Measurements from ENCODE around the gene EPHA1. TPM values are rescaled to one million over a fixed set of nuclear protein-coding genes. Genes with fewer than 3 reads are reported as not detected.

The EPHA1 gene
- total RNA-seq, 6 donors from 2014 or later = 5.3 to 18.9 (median 13.0) TPM

DNA sequence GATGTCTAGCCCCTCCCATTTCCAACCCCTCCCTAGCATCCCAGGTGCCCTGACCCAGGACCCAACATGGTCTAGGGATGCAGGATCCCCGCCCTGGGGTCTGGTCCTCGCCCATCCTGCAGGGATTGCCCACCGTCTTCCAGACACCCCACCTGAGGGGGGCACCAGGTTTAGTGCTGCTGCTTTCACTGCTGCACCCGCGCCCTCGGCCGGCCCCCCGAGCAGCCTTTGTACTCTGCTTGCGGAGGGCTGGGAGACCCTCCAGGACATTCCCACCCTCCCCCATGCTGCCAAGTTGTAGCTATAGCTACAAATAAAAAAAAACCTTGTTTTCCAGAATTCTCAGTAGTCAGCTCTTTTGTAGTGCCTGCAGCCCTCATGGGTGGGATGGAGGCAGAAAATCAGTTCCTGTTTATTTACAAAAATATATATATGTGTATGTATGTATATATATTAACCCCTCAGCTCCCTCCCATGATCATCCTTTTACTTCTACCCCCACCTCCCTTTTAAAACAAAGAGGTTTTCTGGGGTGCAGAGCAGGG lies 17.8 kb downstream of the EPHA1 start:
- Histone ChIP-seq H3K4me1 (peaks cover 58 to 96% (median 71%) of the 10 kb centered on the region in 4 donors), H3K27me3 (no peaks in the 10 kb centered on the region), H3K27ac (peak overlapping the region; percentile 12 to 81 (median 68)), H3K4me3 (no peak overlapping the region), H3K9me3 (no peaks in the 10 kb centered on the region), H3K36me3 (peaks cover 25 to 67% (median 52%) of the 10 kb centered on the region in 4 donors)
- DNase-seq (no peak), ATAC-seq (ENCODE audit: low FRiP score in 2 of 2) (no peak)
- TF ChIP-seq, protein P1, sequence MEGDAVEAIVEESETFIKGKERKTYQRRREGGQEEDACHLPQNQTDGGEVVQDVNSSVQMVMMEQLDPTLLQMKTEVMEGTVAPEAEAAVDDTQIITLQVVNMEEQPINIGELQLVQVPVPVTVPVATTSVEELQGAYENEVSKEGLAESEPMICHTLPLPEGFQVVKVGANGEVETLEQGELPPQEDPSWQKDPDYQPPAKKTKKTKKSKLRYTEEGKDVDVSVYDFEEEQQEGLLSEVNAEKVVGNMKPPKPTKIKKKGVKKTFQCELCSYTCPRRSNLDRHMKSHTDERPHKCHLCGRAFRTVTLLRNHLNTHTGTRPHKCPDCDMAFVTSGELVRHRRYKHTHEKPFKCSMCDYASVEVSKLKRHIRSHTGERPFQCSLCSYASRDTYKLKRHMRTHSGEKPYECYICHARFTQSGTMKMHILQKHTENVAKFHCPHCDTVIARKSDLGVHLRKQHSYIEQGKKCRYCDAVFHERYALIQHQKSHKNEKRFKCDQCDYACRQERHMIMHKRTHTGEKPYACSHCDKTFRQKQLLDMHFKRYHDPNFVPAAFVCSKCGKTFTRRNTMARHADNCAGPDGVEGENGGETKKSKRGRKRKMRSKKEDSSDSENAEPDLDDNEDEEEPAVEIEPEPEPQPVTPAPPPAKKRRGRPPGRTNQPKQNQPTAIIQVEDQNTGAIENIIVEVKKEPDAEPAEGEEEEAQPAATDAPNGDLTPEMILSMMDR (IDR thresholded peaks at IDR 0.05) = no peak
- TF ChIP-seq POLR2AphosphoS5 (IDR thresholded peaks at IDR 0.05) (no peak), POLR2A (IDR thresholded peaks at IDR 0.05) (no peak)
- WGBS, 2 donors = 71 to 89% methylated on average over 9 of the region's 9 CpGs

DNA sequence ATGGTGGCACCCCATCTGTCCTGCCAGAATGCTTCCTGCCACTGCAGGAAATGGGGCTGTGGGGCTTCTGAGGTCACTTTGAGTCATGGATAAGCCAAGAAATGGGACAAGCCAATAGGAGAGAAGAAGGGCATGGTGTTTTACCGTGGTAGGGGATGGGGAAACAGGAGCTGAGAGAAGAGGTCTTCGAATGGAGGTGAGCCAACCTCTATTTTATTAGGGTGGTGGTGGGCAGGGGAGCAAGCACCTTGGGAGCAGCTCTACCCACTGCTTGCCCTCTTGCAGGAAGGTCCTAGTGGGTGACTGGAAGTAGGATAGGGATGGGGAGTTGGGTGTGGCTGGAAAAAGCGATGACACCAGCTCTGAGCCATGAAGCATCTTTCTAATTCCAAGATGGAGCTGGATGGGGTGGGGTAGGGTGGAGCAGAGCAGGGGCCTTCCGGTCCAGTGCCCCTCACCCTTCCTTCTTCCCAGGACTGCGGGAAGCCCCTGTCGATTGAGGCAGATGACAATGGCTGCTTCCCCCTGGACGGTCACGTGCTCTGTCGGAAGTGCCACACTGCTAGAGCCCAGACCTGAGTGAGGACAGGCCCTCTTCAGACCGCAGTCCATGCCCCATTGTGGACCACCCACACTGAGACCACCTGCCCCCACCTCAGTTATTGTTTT lies 18.4 kb downstream of the EPHA1 start:
- DNase-seq (no peak), ATAC-seq (ENCODE audit: low FRiP score in 2 of 2) (no peak)
- Histone ChIP-seq H3K27ac (peak overlapping the region; percentile 7 to 74 (median 38)), H3K4me1 (peaks cover 53 to 96% (median 70%) of the 10 kb centered on the region in 4 donors), H3K36me3 (peaks cover 25 to 67% (median 52%) of the 10 kb centered on the region in 4 donors), H3K4me3 (no peak overlapping the region), H3K27me3 (no peaks in the 10 kb centered on the region), H3K9me3 (no peaks in the 10 kb centered on the region)
- no peak for TF ChIP-seq POLR2A (IDR thresholded peaks at IDR 0.05)
- TF ChIP-seq POLR2AphosphoS5 (IDR thresholded peaks at IDR 0.05) = no peak
- no peak for TF ChIP-seq EP300 (IDR thresholded peaks at IDR 0.05)
- TF ChIP-seq, protein P1 (IDR thresholded peaks at IDR 0.05) = no peak
- 87 to 93% methylated on average over 10 of the region's 10 CpGs for WGBS, 2 donors

DNA sequence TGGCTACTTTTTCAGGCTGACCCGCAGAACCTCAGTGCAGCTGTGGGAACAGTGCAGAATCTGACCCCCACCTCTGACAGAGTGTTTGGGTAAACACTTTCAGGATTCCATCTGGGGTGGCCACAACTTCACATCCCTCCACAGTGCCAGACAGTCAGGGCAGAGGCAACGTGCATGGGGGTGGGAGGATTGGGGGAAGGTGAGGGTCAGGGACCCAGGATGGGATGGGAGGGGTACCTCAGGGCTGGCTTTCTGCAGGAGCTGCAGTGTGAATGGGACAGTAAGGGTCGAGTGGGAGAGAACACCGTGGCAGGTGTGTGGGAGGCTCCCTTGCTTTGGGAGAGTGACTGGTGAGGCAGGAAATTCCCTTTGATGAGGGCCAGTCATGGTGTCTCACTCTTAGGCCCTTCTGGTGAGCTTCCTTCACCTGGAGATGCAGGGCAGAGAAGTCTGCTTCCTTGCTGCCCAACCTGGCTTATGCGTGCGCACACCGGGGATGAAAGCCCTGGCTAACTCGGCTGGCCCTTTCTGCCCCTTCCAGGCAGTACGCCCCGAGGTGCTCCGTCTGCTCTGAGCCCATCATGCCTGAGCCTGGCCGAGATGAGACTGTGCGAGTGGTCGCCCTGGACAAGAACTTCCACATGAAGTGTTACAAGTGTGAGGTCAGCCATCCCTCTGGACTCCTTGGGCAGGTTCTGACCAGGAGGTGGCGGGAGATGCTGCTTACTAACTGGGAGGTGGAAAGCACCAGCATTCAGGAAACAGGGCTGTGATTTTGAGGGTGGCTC lies 19.1 kb downstream of the EPHA1 start:
- DNase-seq = no peak
- Histone ChIP-seq H3K9me3 (no peaks in the 10 kb centered on the region), H3K4me3 (no peak overlapping the region), H3K27ac (peak overlapping the region in 3 of 4 donors; percentile 7 to 21 (median 17)), H3K27me3 (no peaks in the 10 kb centered on the region), H3K4me1 (peaks cover 56 to 96% (median 70%) of the 10 kb centered on the region in 4 donors), H3K36me3 (peaks cover 25 to 67% (median 52%) of the 10 kb centered on the region in 4 donors)
- TF ChIP-seq, protein P1 (IDR thresholded peaks at IDR 0.05) = no peak
- TF ChIP-seq EP300 (IDR thresholded peaks at IDR 0.05) = no peak
- no peak for TF ChIP-seq POLR2A (IDR thresholded peaks at IDR 0.05)
- TF ChIP-seq POLR2AphosphoS5 (IDR thresholded peaks at IDR 0.05) = no peak
- no peak for ATAC-seq (ENCODE audit: low FRiP score in 2 of 2)
- 75 to 90% methylated on average over 9 to 15 of the region's 15 CpGs for WGBS, 2 donors

DNA sequence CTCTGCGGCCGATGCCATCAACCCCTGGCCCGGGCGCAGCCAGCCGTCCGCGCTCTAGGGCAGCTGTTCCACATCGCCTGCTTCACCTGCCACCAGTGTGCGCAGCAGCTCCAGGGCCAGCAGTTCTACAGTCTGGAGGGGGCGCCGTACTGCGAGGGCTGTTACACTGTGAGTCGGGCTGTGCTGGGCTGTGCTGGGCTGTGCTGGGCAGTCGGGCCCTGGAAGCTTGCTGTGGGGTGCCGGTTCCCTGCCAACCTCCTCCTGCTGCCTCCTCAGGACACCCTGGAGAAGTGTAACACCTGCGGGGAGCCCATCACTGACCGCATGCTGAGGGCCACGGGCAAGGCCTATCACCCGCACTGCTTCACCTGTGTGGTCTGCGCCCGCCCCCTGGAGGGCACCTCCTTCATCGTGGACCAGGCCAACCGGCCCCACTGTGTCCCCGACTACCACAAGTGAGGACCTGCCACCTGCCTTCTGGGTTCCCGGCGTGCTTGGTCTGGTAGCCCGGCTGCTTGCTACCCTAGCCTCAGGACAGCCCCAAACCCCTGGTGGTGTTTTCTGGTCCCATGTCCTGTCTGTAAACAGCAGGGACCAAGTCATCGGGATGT lies 20.1 kb downstream of the EPHA1 start:
- peak in 1 of 2 donors; percentile 79 for DNase-seq
- Histone ChIP-seq H3K36me3 (peaks cover 25 to 68% (median 52%) of the 10 kb centered on the region in 4 donors), H3K27ac (peak overlapping the region in 2 of 4 donors; percentile 17 to 39), H3K27me3 (no peaks in the 10 kb centered on the region), H3K9me3 (no peaks in the 10 kb centered on the region), H3K4me1 (peaks cover 62 to 99% (median 76%) of the 10 kb centered on the region in 4 donors), H3K4me3 (no peak overlapping the region)
- no peak for TF ChIP-seq POLR2A (IDR thresholded peaks at IDR 0.05)
- no peak for TF ChIP-seq EP300 (IDR thresholded peaks at IDR 0.05)
- TF ChIP-seq POLR2AphosphoS5 (IDR thresholded peaks at IDR 0.05) = no peak
- TF ChIP-seq, protein P1 (IDR thresholded peaks at IDR 0.05) = no peak
- 94 to 96% methylated on average over 10 to 27 of the region's 28 CpGs for WGBS, 2 donors
- ATAC-seq (ENCODE audit: low FRiP score in 2 of 2) = no peak
